ENCODE results near the gene LDLRAD4.

LDLRAD4 gene

GRCh38 chr18:13284330-13285027 lies 65.9 kb downstream of the LDLRAD4 start:
- no peaks in the 10 kb centered on the region for H3K27me3 ChIP-seq (ENCODE audit: control insufficient read depth in 2 of 2, insufficient read depth in 2 of 2, low read length in 2 of 2)
- no peak overlapping the region for H3K9ac ChIP-seq (ENCODE audit: low read depth in 1 of 2, low read length in 2 of 2)
- H3K9me3 ChIP-seq (ENCODE audit: control insufficient read depth in 2 of 2, low read length in 2 of 2): no peaks in the 10 kb centered on the region
- H3K36me3 ChIP-seq (ENCODE audit: control insufficient read depth in 2 of 2, insufficient read depth in 2 of 2, low read length in 2 of 2): peaks cover 0 to 7% of the 10 kb centered on the region in 2 donors
- H3K27ac ChIP-seq (ENCODE audit: low read depth in 2 of 2, low read length in 2 of 2): no peak overlapping the region
- no peak overlapping the region for H3K4me3 ChIP-seq (ENCODE audit: low read length in 2 of 2)
- peaks cover 0 to 2% of the 10 kb centered on the region in 2 donors for H3K4me1 ChIP-seq (ENCODE audit: control insufficient read depth in 2 of 2, insufficient read depth in 2 of 2, low read length in 2 of 2)

GRCh38 chr18:13285874-13286273 lies 67.3 kb downstream of the LDLRAD4 start:
- Histone ChIP-seq H3K4me3 (ENCODE audit: low read length in 2 of 2) (no peak overlapping the region), H3K9ac (ENCODE audit: low read depth in 1 of 2, low read length in 2 of 2) (no peak overlapping the region), H3K4me1 (ENCODE audit: control insufficient read depth in 2 of 2, insufficient read depth in 2 of 2, low read length in 2 of 2) (peaks cover 0 to 5% of the 10 kb centered on the region in 2 donors), H3K36me3 (ENCODE audit: control insufficient read depth in 2 of 2, insufficient read depth in 2 of 2, low read length in 2 of 2) (no peaks in the 10 kb centered on the region), H3K9me3 (ENCODE audit: control insufficient read depth in 2 of 2, low read length in 2 of 2) (no peaks in the 10 kb centered on the region), H3K27ac (ENCODE audit: low read depth in 2 of 2, low read length in 2 of 2) (no peak overlapping the region), H3K27me3 (ENCODE audit: control insufficient read depth in 2 of 2, insufficient read depth in 2 of 2, low read length in 2 of 2) (no peaks in the 10 kb centered on the region)

GRCh38 chr18:13286456-13287125 lies 68.0 kb downstream of the LDLRAD4 start:
- no peaks in the 10 kb centered on the region for H3K9me3 ChIP-seq (ENCODE audit: control insufficient read depth in 2 of 2, low read length in 2 of 2)
- no peaks in the 10 kb centered on the region for H3K27me3 ChIP-seq (ENCODE audit: control insufficient read depth in 2 of 2, insufficient read depth in 2 of 2, low read length in 2 of 2)
- no peaks in the 10 kb centered on the region for H3K36me3 ChIP-seq (ENCODE audit: control insufficient read depth in 2 of 2, insufficient read depth in 2 of 2, low read length in 2 of 2)
- peaks cover 4 to 5% of the 10 kb centered on the region in 2 donors for H3K4me1 ChIP-seq (ENCODE audit: control insufficient read depth in 2 of 2, insufficient read depth in 2 of 2, low read length in 2 of 2)
- no peak overlapping the region for H3K4me3 ChIP-seq (ENCODE audit: low read length in 2 of 2)
- H3K9ac ChIP-seq (ENCODE audit: low read depth in 1 of 2, low read length in 2 of 2): no peak overlapping the region
- H3K27ac ChIP-seq (ENCODE audit: low read depth in 2 of 2, low read length in 2 of 2): no peak overlapping the region

- H3K4me1 ChIP-seq (ENCODE audit: control insufficient read depth in 2 of 2, insufficient read depth in 2 of 2, low read length in 2 of 2): peaks cover 4 to 5% of the 10 kb centered on the region in 2 donors
Measured at GRCh38 chr18:13287372-13287771, 68.8 kb downstream of the LDLRAD4 start.

GRCh38 chr18:13288509-13289133 lies 70.1 kb downstream of the LDLRAD4 start:
- Histone ChIP-seq H3K27me3 (ENCODE audit: control insufficient read depth in 2 of 2, insufficient read depth in 2 of 2, low read length in 2 of 2) (no peaks in the 10 kb centered on the region), H3K27ac (ENCODE audit: low read depth in 2 of 2, low read length in 2 of 2) (no peak overlapping the region)

More at GRCh38 chr18:13287372-13287771, 68.8 kb downstream of the LDLRAD4 start:
- Histone ChIP-seq H3K9me3 (ENCODE audit: control insufficient read depth in 2 of 2, low read length in 2 of 2) (no peaks in the 10 kb centered on the region), H3K27me3 (ENCODE audit: control insufficient read depth in 2 of 2, insufficient read depth in 2 of 2, low read length in 2 of 2) (no peaks in the 10 kb centered on the region), H3K4me3 (ENCODE audit: low read length in 2 of 2) (no peak overlapping the region), H3K9ac (ENCODE audit: low read depth in 1 of 2, low read length in 2 of 2) (no peak overlapping the region), H3K36me3 (ENCODE audit: control insufficient read depth in 2 of 2, insufficient read depth in 2 of 2, low read length in 2 of 2) (no peaks in the 10 kb centered on the region), H3K27ac (ENCODE audit: low read depth in 2 of 2, low read length in 2 of 2) (no peak overlapping the region)

GRCh38 chr18:13289481-13290205 lies 71.1 kb downstream of the LDLRAD4 start:
- Histone ChIP-seq H3K4me1 (ENCODE audit: control insufficient read depth in 2 of 2, insufficient read depth in 2 of 2, low read length in 2 of 2) (peaks cover 4 to 5% of the 10 kb centered on the region in 2 donors), H3K27ac (ENCODE audit: low read depth in 2 of 2, low read length in 2 of 2) (no peak overlapping the region), H3K4me3 (ENCODE audit: low read length in 2 of 2) (no peak overlapping the region), H3K9ac (ENCODE audit: low read depth in 1 of 2, low read length in 2 of 2) (no peak overlapping the region), H3K27me3 (ENCODE audit: control insufficient read depth in 2 of 2, insufficient read depth in 2 of 2, low read length in 2 of 2) (no peaks in the 10 kb centered on the region), H3K36me3 (ENCODE audit: control insufficient read depth in 2 of 2, insufficient read depth in 2 of 2, low read length in 2 of 2) (no peaks in the 10 kb centered on the region), H3K9me3 (ENCODE audit: control insufficient read depth in 2 of 2, low read length in 2 of 2) (no peaks in the 10 kb centered on the region)

More at GRCh38 chr18:13288509-13289133, 70.1 kb downstream of the LDLRAD4 start:
- no peak overlapping the region for H3K4me3 ChIP-seq (ENCODE audit: low read length in 2 of 2)
- H3K36me3 ChIP-seq (ENCODE audit: control insufficient read depth in 2 of 2, insufficient read depth in 2 of 2, low read length in 2 of 2): no peaks in the 10 kb centered on the region
- no peaks in the 10 kb centered on the region for H3K9me3 ChIP-seq (ENCODE audit: control insufficient read depth in 2 of 2, low read length in 2 of 2)
- peaks cover 4 to 5% of the 10 kb centered on the region in 2 donors for H3K4me1 ChIP-seq (ENCODE audit: control insufficient read depth in 2 of 2, insufficient read depth in 2 of 2, low read length in 2 of 2)
- no peak overlapping the region for H3K9ac ChIP-seq (ENCODE audit: low read depth in 1 of 2, low read length in 2 of 2)

GRCh38 chr18:13290856-13291271 lies 72.3 kb downstream of the LDLRAD4 start:
- H3K27ac ChIP-seq (ENCODE audit: low read depth in 2 of 2, low read length in 2 of 2): no peak overlapping the region
- no peak overlapping the region for H3K4me3 ChIP-seq (ENCODE audit: low read length in 2 of 2)
- no peak overlapping the region for H3K9ac ChIP-seq (ENCODE audit: low read depth in 1 of 2, low read length in 2 of 2)
- H3K27me3 ChIP-seq (ENCODE audit: control insufficient read depth in 2 of 2, insufficient read depth in 2 of 2, low read length in 2 of 2): no peaks in the 10 kb centered on the region
- H3K9me3 ChIP-seq (ENCODE audit: control insufficient read depth in 2 of 2, low read length in 2 of 2): no peaks in the 10 kb centered on the region
- H3K36me3 ChIP-seq (ENCODE audit: control insufficient read depth in 2 of 2, insufficient read depth in 2 of 2, low read length in 2 of 2): no peaks in the 10 kb centered on the region
- H3K4me1 ChIP-seq (ENCODE audit: control insufficient read depth in 2 of 2, insufficient read depth in 2 of 2, low read length in 2 of 2): peaks cover 3 to 4% of the 10 kb centered on the region in 2 donors

- no peaks in the 10 kb centered on the region for H3K9me3 ChIP-seq (ENCODE audit: control insufficient read depth in 2 of 2, low read length in 2 of 2)
- no peaks in the 10 kb centered on the region for H3K27me3 ChIP-seq (ENCODE audit: control insufficient read depth in 2 of 2, insufficient read depth in 2 of 2, low read length in 2 of 2)
- no peak overlapping the region for H3K27ac ChIP-seq (ENCODE audit: low read depth in 2 of 2, low read length in 2 of 2)
- no peak overlapping the region for H3K9ac ChIP-seq (ENCODE audit: low read depth in 1 of 2, low read length in 2 of 2)
- no peak overlapping the region for H3K4me3 ChIP-seq (ENCODE audit: low read length in 2 of 2)
- H3K36me3 ChIP-seq (ENCODE audit: control insufficient read depth in 2 of 2, insufficient read depth in 2 of 2, low read length in 2 of 2): no peaks in the 10 kb centered on the region
- H3K4me1 ChIP-seq (ENCODE audit: control insufficient read depth in 2 of 2, insufficient read depth in 2 of 2, low read length in 2 of 2): peaks cover 3 to 4% of the 10 kb centered on the region in 2 donors
Measured at GRCh38 chr18:13291299-13291698, 72.7 kb downstream of the LDLRAD4 start.

- no peak overlapping the region for H3K4me3 ChIP-seq (ENCODE audit: low read length in 2 of 2)
- no peaks in the 10 kb centered on the region for H3K27me3 ChIP-seq (ENCODE audit: control insufficient read depth in 2 of 2, insufficient read depth in 2 of 2, low read length in 2 of 2)
- no peak overlapping the region for H3K9ac ChIP-seq (ENCODE audit: low read depth in 1 of 2, low read length in 2 of 2)
- H3K4me1 ChIP-seq (ENCODE audit: control insufficient read depth in 2 of 2, insufficient read depth in 2 of 2, low read length in 2 of 2): peaks cover 3 to 4% of the 10 kb centered on the region in 2 donors
- no peak overlapping the region for H3K27ac ChIP-seq (ENCODE audit: low read depth in 2 of 2, low read length in 2 of 2)
- H3K9me3 ChIP-seq (ENCODE audit: control insufficient read depth in 2 of 2, low read length in 2 of 2): no peaks in the 10 kb centered on the region
- H3K36me3 ChIP-seq (ENCODE audit: control insufficient read depth in 2 of 2, insufficient read depth in 2 of 2, low read length in 2 of 2): no peaks in the 10 kb centered on the region
Measured at GRCh38 chr18:13291745-13292447, 73.3 kb downstream of the LDLRAD4 start.
